Measurements from ENCODE around the gene BAZ1B.
"Not testable (repeated sequence)": the region's sequence is repeated elsewhere in the genome, so short reads cannot be mapped to it uniquely, and the experiment has no call there.

BAZ1B gene

GRCh38 chr7:73429215-73429614, 92.9 kb downstream of the BAZ1B start:
- DNase-seq (ENCODE audit: low spot score) = no peak

DNA sequence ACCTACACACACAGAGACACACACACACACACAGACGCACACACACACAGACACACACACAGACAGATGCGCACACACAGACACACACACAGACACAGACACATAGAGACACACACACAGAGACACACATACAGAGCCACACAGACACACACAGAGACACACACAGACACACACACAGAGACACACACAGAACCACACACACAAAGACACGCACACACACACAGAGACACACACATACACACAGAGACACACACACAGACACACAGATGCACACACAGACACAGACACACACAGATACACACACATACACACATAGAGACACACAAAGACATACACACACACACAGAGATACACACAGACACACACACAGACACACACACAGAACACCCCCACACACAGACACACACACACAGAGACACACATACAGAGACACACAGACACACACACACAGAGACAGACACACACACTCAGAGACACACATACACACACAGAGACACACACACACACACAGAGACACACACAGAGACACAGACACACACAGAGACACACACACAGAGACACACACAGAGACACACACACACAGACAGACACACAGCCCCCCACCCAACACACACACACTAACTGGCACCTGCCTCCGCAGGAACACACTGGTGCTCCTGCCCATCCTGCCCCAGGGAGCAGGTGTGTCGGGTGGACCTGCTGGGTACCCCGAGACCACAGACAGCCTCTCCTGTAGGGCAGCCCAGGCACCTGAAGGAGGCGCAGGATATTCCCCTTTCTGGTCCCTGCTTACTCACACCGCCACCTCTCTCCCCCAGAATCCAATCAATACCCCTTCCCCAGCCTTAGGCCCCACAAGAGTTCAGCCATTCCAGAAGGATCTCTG, 93.9 kb downstream of the BAZ1B start:
- no peak for DNase-seq (ENCODE audit: low spot score)

DNA sequence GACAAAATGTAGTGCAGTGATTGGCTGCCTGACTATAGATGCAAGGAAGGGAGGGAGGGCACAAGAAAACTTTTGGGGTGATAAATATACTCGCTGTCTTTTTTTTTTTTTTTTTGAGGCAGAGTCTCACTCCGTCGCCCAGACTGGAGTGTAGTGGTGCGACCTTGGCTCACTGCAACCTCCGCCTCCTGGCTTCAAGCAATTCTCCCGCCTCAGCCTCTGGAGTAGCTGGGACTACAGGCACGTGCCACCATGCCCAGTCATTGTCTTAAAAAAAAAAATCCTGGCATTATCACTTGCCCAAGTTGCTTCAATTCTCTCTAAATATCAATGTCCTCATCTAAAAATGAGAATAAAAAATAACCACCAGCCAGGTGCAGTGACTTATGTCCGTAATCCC, 96.1 kb downstream of the BAZ1B start:
- DNase-seq (ENCODE audit: low spot score) = no peak

DNA sequence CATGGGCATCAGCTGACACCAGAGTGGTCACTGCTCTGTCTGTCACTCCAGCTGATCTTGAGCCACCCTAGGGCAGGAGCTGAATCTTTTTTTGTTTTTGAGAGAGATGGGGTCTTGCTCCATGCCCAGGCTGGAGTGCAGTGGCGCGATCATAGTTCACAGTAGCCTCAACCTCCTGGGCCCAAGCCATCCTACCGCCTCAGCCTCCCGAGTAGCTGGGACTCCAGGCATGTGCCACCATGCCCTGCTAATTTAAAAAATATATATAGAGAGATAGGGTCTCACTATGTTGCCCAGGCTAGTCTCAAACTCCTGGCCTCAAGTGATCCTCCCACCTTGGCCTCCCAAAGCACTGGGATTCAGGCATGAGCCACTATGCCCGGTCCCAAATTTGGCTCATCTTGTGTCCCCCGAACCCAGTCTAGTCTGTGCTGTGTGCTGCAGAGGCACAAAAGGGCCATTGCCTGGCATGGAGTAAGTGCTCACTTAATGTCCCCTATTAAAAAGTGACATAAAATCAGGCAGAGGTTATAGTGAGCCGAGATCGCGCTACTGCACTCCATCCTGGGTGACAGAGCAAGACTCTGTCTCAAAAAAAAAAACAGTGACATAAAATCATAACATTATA, 96.6 kb downstream of the BAZ1B start:
- DNase-seq (ENCODE audit: low spot score) = no peak

DNA sequence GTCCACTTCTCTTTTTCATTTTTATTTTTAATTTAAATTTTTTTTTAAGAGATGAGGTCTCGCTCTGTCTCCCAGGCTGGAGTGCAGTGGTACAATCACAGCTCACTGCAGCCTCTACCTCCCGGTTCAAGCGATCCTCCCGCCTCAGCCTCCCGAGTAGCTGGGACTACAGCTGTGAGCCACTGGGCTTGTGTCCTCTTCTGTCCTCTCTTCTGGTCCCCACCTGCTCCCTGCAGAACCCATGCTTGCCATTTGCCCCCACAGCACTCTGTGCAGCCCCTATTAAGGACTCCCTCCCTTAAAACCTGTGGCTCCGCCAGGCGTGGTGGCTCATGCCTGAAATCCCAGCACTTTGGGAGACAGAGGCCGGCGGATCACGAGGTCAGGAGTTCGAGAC, 97.6 kb downstream of the BAZ1B start:
- no peak for DNase-seq (ENCODE audit: low spot score)

DNA sequence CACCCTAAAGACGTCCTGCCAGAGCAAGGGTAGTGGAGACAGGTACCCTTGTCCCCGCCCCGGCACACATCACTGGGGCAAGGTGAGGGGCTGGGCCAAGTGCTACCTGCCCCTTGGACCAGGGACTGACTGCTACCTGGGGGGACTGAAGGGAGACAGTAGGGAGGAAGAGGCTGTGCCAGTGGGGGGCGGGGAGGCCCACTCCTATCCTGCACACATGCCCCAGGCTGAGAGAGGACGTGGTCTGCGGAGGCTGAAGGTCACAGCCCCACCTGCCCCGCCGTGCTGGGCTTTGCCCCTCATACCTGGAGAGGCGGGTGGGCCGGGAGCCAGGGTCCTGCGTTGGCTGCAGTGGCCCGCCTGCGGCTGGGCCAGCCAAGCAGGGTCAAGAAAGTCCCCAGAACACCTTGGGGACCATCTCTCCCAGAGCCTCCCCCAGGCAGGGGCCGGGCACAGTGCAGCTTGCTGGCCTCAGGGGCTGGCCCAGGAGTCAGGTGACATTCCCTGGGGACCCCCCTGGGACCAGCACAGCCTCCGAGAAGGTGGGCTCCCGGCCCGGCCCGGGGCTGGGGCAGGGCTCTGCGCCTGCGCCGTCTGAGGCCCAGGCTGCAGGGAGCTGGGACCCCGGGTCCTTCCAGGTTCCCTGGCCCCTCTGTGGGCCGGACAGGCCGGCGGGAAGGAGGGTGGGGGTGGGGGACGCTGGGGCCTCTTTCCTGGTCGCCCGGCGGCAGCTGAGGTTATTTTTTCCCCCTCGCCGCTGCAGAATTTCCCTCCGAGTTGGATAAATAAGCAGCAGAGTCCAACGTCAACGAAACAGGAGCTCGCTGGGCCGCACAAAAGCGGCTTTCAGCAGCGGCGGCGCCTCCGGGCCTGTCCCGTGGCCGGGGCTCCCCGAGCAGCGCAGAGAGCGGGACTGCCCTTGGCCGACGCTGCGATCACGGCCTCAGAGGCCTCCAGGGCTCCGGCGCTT, 98.3 kb downstream of the BAZ1B start:
- no peak for DNase-seq (ENCODE audit: low spot score)

- not testable (repeated sequence) for DNase-seq (ENCODE audit: low spot score)
Measured at GRCh38 chr7:73420610-73421009, 101.5 kb downstream of the BAZ1B start.

GRCh38 chr7:73420016-73420415, 102.1 kb downstream of the BAZ1B start:
- not testable (repeated sequence) for DNase-seq (ENCODE audit: low spot score)

DNA sequence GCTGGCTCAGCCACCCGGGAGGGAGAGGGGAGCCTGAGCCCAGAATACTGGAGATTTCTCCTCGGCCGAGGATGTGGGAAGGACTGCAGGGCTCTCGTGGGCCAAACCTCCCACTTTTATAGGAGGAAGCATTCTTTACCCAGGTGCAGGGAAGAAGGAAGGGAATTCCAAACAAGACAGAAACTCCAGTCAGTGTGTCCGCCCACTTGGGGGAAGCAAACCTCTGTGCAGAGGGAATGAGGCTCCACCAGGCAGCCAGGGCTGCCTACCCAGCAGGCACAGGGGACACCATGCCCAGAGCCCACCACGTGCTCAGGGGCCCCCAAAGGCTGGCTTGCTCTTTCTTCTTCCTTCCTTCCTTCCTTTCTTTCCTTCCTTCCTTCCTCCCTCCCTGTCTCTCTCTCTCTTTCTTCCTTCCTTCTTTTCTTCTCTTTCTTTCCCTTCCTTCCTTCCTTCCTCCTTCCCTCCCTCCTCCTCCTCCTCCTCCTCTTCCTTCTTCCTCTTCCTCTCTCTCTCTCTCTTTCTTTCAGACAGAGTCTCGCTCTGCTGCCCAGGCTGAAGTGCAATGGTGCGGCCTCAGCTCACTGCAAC, 103.9 kb downstream of the BAZ1B start:
- no peak for DNase-seq (ENCODE audit: low spot score)

- not testable (repeated sequence) for DNase-seq (ENCODE audit: low spot score)
Measured at GRCh38 chr7:73410541-73411131, 111.5 kb downstream of the BAZ1B start.

DNA sequence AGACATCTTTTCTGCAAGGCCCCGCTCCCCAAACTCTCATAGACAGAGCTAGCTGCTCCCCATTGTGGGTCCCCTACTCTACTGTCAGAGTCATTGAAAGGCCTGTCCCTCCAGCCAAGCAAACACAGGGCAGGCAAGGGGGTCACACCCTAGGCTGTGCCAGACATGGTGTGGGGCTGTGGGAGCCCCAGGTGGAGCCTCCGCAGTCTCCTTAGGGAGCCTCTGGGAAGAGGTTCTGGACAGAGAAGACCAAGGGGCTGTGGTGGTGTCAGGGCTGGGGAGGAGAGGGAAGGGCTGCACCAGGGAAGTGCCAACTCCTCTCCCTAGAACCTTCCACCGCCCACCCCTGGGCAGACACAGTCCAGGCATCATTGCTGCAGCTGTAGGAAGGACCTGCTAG, 117.2 kb downstream of the BAZ1B start:
- DNase-seq (ENCODE audit: low spot score) = not testable (repeated sequence)

DNA sequence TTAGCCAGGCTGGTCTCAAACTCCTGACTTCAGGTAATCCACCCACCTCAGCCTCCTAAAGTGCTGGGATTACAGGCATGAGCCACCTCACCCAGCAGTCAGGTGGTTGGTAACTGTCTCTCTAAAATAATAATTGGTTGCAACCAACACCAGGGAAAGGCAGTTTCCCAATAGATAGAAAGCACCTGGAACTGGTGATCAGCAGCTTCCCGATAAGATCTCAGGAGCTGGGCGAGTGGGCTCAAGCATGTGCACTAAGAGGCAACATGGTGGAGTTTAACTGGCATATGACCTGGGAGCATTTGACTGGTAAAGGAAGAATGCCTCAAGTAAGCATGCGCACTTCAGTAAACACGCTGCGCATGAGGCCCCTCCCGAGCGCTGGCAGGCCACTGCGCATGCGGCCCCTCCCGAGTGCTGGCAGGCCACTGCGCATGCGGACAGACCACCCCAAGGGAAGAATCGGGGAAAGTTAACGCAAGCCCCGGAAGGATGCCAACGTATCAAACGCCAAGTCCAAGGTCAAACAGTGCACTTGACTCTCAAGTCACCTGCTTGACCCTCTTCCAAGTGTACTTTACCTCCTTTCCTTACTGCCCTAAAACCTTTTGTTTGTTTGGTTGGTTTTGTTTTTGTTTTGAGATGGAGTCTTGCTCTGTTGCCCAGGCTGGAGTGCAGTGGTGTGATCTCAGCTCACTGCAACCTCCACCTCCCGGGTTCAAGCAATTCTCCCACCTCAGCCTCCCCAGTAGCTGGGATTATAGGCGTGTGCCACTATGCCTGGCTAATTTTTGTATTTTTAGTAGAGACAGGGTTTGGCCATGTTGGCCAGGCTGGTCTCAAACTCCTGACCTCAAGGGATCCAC, 122.7 kb downstream of the BAZ1B start:
- not testable (repeated sequence) for DNase-seq (ENCODE audit: low spot score)

- DNase-seq (ENCODE audit: low spot score) = no peak
Measured at GRCh38 chr7:73397521-73398281, 124.4 kb downstream of the BAZ1B start.

DNA sequence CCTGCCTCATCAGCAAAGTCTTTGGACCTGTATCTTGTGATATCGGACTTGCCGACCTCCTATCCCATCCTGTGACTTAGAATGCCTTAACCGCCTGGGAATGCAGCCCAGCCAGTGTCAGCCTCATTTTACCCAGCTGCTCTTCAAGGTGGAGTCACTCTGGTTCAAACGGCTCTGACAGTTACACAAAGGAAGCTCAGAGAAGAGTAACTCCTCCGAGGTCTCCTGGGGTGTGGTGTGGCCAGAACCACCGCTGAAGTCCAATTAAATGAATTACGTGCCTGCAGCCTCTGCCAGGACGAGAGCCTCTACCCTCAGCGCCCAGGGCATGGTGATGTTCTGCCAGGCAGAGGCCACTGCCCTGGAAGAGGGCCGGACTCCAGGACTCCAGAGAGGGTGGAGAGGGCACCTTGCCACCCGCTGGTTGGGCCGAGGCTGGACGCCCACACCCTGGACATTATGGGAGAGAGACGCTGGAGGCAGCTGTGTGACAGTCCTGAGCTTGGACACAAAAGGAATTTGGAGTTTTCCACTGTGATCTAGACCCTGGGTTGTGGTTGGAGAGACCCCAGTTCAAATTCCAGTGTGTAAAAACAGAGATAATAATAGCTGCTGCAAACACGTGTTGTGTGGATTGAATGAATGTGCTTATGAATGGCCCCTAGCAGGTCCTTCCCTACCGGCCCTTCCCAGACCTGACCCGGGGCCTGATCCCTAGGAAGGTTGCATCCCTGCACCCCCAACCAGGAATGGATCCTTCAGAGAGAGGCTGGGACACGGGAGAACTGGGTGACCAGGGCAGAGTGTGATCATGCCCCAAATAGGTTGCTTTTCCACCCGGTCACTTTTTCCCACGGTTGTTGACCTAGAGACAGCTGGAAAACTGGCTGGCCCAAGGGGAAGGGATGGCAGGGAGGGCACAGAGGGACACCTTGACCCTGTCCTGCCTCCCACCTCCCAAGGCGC, 126.3 kb downstream of the BAZ1B start:
- DNase-seq (ENCODE audit: low spot score) = no peak

DNA sequence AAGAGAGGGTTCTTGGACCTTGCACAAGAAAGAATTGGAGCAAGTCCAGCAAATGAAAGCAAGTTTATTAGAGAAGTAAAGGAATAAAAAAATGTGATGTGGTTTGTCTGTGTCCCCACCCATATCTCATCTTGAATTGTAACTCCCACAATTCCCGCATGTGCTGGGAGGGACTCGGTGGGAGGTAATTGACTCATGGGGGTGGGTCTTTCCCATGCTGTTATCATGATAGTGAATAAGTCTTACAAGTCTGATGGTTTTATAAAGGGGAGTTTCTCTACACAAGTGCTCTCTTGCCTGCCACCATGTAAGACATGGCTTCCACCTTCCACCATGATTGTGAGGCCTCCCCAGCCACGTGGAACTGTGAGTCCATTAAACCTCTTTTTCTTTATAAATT, 127.7 kb downstream of the BAZ1B start:
- DNase-seq (ENCODE audit: low spot score) = no peak

- no peak for DNase-seq (ENCODE audit: low spot score)
Measured at GRCh38 chr7:73391396-73391795, 130.7 kb downstream of the BAZ1B start.
